GM06990 (cell line): Measurements from ENCODE around the gene PACSIN3.

Experiments used
- DNase-seq: peaks from one replicate; pipeline ENCODE4 v3.0.0-alpha.2; 2011; ENCODE audit not compliant: insufficient read length; ENCODE audit errors: extremely low read depth
- H3K27me3 ChIP-seq: replicated peaks from 2 replicates; pipeline ENCODE4 v1.6.0; 2011; ENCODE audit warnings: low read length; ENCODE audit not compliant: control insufficient read depth, insufficient read depth
- H3K36me3 ChIP-seq: 2 replicates; pipeline ENCODE4 v1.5.1; 2011; ENCODE audit warnings: low read length; ENCODE audit not compliant: control insufficient read depth, insufficient read depth
- H3K4me3 ChIP-seq: replicated peaks from 2 replicates; pipeline ENCODE4 v1.5.1; 2011; ENCODE audit warnings: low read depth, mild to moderate bottlenecking, control low read depth, low read length
- CTCF ChIP-seq: IDR thresholded peaks from 2 replicates; pipeline ENCODE4 v1.5.1; 2011; ENCODE audit warnings: low read length, control low read depth, mild to moderate bottlenecking, inconsistent platforms; ENCODE audit not compliant: insufficient read depth, poor library complexity, severe bottlenecking

PACSIN3 gene

GRCh38 chr11:47186076-47186699 is at the start of gene PACSIN3:
PACSIN3 (minus strand) TSS chr11:47186434; CDS start chr11:47182727, 3,707 bp downstream.
- TF ChIP-seq CTCF, result no peak
- Histone ChIP-seq H3K27me3 (no peaks in the 10 kb centered on the region), H3K4me3 (peak within 1 kb of the TSS; percentile 55), H3K36me3 (no peaks in the 10 kb centered on the region)
- DNase-seq, result no peak

DNA sequence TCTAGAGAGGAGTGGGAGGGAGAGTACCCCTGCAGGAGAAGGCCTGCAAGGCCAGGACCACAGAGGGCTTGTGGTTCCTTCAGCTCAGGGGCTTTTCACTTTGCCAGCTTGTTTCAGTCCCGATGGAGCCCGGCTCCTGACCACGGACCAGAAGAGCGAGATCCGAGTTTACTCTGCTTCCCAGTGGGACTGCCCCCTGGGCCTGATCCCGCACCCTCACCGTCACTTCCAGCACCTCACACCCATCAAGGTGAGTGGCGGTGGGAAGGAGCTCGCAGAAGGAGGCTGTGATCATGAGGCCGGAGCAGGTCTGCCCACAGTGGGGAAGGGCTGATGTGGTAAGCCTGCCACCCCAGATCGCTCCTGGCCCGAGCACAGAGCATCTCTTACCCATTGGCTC is 48.9 kb upstream of the PACSIN3 start:
- no peak for DNase-seq
- H3K36me3 ChIP-seq, result peaks cover 39% of the 10 kb centered on the region

GRCh38 chr11:47234669-47235100 is 48.5 kb upstream of the PACSIN3 start:
- Histone ChIP-seq H3K4me3 (no peak overlapping the region), H3K27me3 (no peaks in the 10 kb centered on the region), H3K36me3 (peaks cover 35% of the 10 kb centered on the region)
- TF ChIP-seq CTCF, result no peak
- no peak for DNase-seq

More for the DNA sequence above, 48.9 kb upstream of the PACSIN3 start:
- Histone ChIP-seq H3K4me3 (no peak overlapping the region), H3K27me3 (no peaks in the 10 kb centered on the region)
- TF ChIP-seq CTCF, result no peak

GRCh38 chr11:47233989-47234668 is 47.9 kb upstream of the PACSIN3 start:
- Histone ChIP-seq H3K36me3 (peaks cover 32% of the 10 kb centered on the region), H3K4me3 (no peak overlapping the region), H3K27me3 (no peaks in the 10 kb centered on the region)
- peak; percentile 9 for TF ChIP-seq CTCF
- no peak for DNase-seq

GRCh38 chr11:47233051-47233450 is 46.8 kb upstream of the PACSIN3 start:
- no peak for DNase-seq
- H3K36me3 ChIP-seq, result peaks cover 29% of the 10 kb centered on the region
- H3K27me3 ChIP-seq, result no peaks in the 10 kb centered on the region
- no peak overlapping the region for H3K4me3 ChIP-seq
- no peak for TF ChIP-seq CTCF
